GM12864 (cell line): ENCODE measurements around the gene CRPPA.
"Not testable (repeated sequence)": the region's sequence is repeated elsewhere in the genome, so short reads cannot be mapped to it uniquely, and the experiment has no call there.

Source experiments
- DNase-seq: peaks from one replicate; pipeline ENCODE4 v3.0.0-alpha.2; 2011; ENCODE audit warnings: low read depth
- H3K4me3 ChIP-seq: 2 replicates; pipeline ENCODE4 v1.5.1; 2011; ENCODE audit warnings: mild to moderate bottlenecking, low read depth, low read length, control low read depth
- CTCF ChIP-seq: IDR thresholded peaks from 2 replicates; pipeline ENCODE4 v1.5.1; 2011; ENCODE audit warnings: low read depth, mild to moderate bottlenecking, moderate library complexity, low read length, control low read depth, inconsistent platforms; ENCODE audit errors: missing control alignments

CRPPA gene

DNA sequence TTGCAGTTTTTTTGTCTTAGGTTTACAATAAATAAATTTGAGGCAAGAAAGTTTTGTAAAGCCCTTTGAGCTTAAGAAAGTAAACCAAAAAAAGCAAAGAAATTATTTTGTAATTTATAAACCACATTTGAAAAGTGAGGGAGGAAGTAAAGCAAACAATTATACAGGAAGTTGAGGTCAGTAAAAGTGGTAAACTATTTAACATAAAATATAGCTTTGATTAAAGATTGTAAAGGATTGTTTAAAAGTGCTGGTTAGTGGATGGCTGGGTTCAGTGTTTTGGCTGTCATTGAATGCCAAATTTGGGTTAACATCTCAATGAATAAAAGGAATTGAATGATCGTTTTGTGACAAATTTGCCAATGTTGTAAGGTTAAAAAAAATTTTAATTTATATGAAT, 34.3 kb upstream of the CRPPA start:
- no peak for TF ChIP-seq CTCF
- no peak for DNase-seq
- no peak overlapping the region for H3K4me3 ChIP-seq

GRCh38 chr7:16450366-16450765, 29.0 kb upstream of the CRPPA start:
- TF ChIP-seq CTCF = no peak
- no peak for DNase-seq
- H3K4me3 ChIP-seq = no peak overlapping the region

DNA sequence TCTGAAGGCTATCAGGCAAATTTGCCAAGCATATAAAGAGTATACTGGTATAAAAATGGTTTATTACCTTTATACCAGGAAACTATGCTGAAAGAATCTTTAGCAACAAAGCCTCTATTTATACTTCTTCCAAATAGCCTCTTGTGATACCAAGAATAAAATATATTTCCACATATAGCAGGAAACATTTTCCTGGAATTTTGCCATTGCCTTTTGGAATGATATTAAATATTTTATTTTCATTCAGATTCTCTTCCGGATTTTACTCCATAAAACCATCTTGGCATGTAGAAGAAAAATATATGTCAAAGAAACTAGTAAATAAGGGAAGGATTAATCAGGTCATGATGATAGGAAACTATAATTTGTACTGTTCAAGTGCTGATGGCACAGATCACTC, 26.5 kb upstream of the CRPPA start:
- TF ChIP-seq CTCF = no peak
- H3K4me3 ChIP-seq = no peak overlapping the region

GRCh38 chr7:16446508-16446907, 25.2 kb upstream of the CRPPA start:
- DNase-seq = no peak
- no peak overlapping the region for H3K4me3 ChIP-seq
- TF ChIP-seq CTCF = no peak

More for the DNA sequence above, 26.5 kb upstream of the CRPPA start:
- no peak for DNase-seq

GRCh38 chr7:16443871-16444270, 22.5 kb upstream of the CRPPA start:
- H3K4me3 ChIP-seq, DNase-seq: not testable (repeated sequence)

DNA sequence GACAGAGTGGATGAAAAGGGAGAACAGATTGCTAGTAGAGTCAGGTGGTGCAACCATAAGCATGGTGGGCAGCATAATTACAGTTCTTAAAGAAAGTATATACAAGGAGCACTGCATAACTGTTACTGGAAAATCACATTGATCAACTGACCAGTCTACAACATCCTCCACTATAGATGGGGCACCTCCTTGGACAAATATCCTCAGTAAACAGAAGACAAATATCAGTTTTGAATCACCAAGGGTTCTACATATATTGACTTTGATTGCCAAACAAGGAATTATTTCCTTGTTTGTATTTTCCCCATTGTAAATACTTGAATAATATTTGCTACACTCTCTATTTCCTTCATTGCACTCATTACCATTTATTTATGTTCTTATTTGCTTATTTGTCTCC, 17.6 kb upstream of the CRPPA start:
- no peak overlapping the region for H3K4me3 ChIP-seq

GRCh38 chr7:16436306-16436705, 15.0 kb upstream of the CRPPA start:
- TF ChIP-seq CTCF = no peak
- DNase-seq = no peak
- no peak overlapping the region for H3K4me3 ChIP-seq

More for the DNA sequence above, 17.6 kb upstream of the CRPPA start:
- TF ChIP-seq CTCF = no peak
- DNase-seq = no peak

DNA sequence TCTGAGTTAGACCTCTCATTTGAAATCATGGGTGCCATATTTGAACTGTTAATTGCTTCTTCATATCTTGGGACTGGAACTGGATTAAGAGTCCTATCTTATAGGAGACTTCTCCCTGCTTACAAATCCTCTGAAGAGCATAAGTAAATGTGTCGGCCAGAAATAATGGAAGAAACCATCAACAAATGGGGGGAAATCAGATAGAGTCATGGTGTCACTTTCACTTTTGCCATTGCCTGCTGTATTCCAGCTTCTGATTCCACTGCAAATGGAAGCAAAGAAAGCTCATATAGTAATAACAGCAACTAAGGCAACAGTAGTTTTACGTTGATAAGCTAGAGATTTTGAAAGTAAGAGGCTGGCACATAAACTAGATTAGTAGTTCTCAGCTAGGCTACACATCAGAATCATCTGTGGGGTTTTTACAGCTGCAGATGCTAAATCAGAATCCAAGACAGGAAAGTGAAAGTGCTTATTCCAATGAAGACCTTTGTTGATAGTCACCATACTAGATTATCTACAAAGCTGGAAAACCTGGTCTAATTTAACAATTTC, 12.3 kb upstream of the CRPPA start:
- H3K4me3 ChIP-seq = no peak overlapping the region
- DNase-seq = no peak
- TF ChIP-seq CTCF = no peak
